ENCODE data around the gene TRIO. TPM values are rescaled to one million over a fixed set of nuclear protein-coding genes. Genes with fewer than 3 reads are reported as not detected.

The TRIO gene
- polyA plus RNA-seq, 4 donors: 92.8 to 122 (median 116) TPM

DNA sequence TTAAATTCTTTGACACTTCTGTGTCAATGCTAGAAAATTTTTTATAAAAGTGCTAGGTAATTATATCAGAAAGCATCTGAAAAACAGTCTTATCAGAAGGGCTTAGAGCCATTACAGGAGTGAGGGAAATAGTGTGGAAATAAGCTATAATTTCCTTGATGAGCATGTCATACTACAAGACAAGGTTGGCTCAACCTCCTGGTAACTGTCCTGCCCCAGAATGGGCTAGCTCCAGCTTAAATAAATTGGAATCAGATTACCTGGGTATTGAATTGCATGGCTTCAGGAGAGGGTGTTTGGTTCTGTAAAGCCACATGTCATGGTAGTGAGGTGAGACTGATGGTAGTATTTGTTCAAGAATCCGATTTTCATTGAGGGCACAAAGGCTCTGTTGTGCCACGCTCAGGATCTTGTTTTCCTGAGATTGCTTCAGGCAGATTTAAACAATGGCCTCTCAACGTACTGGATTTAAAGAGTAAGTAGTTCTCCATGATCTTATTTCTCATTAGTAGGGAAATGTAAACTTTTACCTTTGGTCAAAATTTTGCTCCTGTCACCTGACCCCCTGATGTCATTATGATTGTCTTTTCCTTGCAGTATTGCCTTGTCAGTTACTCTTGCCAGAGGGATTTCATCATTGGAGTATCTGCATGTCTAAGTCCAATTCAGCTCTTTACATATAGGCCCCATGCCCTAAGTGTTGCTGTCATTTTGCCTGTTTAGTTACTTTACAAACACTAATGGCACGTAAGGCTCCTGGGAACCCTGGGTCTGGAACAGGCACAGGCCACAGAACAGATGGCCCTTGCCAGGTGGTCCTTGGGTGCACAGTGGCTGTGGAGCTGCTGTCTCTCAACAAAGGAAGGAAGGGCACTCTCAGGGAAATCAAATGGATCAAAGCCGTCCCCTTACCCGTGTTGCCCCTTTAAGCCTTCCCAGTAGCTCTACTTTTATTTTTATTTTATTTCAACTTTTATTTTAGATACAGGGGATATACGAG, 21.3 kb downstream of the TRIO start:
- DNase-seq (ENCODE audit: low read depth in 4 of 4, low spot score in 2 of 4): no peak

DNA sequence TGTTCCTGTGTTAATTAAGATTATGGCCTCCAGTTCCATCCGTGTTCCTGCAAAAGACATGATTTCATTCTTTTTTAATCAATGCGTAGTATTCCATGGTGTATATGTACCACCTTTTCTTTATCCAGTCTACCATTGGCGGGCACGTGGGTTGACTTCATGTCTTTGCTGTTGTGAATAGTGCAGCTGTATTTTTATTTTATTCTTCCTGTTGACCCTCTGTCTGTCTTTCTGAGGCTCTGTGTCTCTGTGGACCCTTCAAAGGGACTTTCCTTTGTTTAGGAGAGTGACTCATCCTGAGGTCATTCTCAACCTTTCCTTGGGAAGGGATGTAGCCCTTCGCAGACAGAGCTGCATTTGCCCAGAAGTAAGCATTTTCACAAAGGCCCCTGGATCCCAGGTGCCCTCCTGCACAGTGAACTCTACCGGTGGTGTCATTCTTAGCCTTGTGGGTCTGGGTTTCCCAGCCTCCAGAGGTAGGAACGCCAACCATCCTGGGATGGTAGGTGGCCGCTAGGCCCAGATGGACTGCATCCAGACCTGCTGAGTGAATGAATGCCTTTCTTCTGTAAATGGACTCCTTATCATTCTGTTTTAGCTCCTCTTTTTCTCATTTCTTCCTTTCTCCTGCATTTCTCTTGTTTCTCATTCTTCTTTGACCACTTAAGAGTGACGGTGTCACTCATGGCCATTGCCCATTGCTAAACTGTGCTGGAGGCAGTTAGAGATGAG, 22.4 kb downstream of the TRIO start:
- no peak for DNase-seq (ENCODE audit: low read depth in 4 of 4, low spot score in 2 of 4)

DNA sequence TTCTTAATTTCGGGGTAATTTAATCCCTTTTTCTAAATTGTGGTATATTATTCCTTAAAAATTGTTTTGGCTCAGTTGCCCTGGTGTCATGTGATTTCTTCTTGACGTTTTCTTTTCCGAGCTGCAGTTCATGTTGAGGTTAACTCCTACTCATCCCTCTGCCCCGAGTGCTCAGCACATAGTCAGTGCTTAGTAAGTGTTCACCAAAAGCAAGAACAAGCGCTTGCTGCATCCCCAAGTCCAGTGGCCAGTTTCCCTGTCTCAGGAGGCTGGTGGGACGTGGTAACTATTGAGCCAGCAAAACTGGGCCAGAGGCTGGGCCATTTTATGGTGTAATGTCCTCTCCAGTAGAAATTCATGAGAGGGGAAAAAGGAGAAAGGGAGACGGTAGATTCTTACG, 23.3 kb downstream of the TRIO start:
- no peak for DNase-seq (ENCODE audit: low read depth in 4 of 4, low spot score in 2 of 4)

DNA sequence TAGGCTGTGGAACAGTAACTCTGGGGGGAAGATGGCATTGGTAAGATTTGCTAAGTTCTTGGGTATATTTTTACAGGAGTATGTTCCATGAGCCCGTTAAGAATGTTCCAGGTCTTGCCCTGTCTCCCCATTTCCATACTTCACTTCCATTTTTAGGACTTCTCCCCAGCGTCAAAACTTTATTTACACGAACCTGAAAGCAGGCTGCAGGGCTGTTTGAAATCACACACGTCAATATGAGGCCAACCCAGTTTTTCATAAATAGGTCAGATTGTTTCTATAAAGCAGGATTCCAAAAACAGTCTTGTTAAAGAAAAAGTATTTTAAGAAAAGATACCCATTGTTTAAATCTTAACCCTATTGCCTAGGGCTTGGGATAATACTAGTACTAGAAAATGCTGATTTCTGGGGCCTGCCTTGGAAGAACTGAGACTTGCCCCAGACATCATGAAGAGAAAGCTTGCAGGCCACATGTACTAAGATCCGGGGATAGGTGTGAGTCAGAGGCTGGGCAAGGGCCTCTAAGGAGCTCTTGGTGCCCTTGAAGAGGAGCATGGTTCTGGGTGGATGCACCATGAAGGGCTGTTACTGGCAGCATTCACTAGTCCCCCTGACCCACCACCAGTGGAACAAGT, 24.2 kb downstream of the TRIO start:
- no peak for DNase-seq (ENCODE audit: low read depth in 4 of 4, low spot score in 2 of 4)

DNA sequence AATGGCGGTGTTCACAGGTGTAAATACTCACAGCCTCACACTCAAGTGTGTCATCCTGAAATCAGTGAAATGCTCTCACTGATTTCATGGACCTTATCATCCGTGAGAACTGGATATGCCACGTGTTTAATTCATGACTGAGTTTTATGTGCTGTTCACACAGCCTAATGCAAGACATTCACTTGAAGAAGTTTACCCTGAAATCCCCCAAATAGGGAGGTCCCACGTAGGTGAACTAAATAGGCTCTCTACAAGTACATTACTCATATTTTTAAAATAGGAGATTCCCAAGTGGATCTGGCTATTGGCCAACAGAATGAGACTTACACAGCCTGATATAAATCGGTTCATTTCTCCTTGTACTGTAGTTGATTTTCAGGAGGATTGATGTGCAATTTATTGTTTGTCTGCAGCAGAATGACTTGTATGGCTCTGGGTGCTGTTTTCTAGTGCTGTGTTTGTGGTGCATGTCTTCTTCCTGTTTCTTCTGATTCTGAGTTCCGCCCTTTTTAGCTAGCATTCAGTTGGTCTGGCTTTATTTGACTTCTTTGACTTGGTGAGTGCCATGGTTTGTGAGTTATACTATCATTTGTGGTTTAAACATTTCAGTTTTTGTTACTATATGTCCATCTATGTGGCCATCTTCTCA, 25.1 kb downstream of the TRIO start:
- DNase-seq (ENCODE audit: low read depth in 4 of 4, low spot score in 2 of 4): no peak

DNA sequence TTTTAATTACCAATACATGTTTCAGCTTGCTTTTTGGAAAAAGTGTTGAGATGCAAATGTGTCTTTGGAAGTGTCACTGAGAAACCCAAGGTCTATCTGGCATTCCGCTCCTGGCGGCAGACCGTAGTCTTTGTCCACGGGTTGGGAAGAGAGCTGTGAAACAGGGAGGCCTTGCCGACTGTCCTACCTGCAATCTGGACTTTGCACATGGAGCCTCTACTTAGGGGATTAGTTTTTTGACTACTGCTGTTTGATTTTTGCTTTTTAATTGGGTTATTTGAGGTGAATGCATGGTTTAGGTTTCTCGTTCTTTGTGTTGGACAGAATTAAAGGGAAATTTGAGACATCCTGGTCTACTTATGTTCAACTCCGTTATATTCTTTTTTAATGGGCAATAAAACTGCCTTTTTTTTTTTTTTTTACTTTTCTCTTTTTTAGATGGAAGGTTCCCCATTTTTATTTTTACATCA, 25.7 kb downstream of the TRIO start:
- no peak for DNase-seq (ENCODE audit: low read depth in 4 of 4, low spot score in 2 of 4)

DNA sequence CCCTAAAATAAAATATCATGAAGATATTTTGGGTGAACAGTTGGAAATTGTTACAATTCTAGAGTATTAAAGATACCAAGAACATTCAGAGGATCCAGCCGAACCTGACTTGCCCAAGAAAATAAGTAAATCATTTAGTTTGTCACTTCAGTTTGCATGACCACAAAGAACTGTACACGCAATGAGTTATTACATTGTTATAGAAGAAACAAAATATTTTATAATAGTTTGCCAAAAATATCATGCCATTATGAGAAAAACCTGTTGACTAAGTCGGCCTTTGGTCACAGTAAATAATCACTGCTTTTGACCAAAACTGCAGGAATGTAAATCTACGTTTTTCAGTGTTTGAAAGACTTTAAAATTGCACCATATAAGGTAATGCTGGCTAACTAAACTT, 27.9 kb downstream of the TRIO start:
- DNase-seq (ENCODE audit: low read depth in 4 of 4, low spot score in 2 of 4): no peak

DNA sequence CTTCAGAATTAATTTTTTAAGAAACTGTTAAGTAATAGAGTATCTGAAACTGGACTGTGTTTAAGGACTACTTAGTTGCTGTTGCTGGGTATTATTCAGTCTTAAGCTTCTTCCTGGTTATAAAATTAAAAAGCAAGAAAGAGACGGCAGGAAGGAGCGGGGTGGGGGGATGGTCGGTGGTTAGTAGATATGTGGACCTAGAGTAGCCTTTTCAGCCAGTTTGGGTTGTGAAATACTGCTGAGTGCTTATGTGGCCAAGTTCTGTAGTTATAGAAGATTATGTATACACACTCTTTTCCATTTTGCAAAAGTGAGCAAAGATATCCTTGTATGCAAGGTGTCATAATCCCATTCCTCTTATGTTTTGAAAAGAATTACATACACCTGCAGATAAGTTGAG, 28.5 kb downstream of the TRIO start:
- no peak for DNase-seq (ENCODE audit: low read depth in 4 of 4, low spot score in 2 of 4)

DNA sequence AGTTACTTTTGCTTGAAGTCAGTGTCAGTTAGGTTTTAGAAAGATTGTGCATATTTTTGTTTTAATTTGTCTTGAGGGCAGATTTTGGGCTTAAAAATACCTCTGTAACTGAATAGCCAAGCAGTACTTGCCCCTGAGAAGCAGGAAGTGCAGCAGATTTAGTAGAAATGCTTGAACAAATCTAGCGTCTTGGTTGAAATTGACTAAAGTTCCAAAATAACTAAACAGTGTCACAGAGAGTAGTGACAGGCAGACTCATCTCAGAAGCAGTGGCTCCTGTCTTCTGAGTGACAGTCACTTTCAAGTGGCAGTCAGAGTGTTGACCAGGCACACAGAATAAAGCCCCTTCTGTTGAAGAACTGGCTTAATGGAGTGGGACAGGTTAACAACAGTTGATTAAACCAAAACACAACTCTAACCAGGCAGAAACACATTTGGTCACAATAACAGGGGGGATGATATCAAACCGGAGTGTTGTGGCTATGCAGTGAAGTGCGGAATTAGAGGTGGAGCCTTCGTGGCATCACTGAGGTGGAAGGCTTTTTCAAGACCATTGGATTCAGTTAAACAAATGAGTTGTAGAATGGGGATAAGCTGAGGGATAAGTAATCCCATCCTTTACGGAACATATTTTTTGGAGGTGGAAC, 29.1 kb downstream of the TRIO start:
- DNase-seq (ENCODE audit: low read depth in 4 of 4, low spot score in 2 of 4): no peak

DNA sequence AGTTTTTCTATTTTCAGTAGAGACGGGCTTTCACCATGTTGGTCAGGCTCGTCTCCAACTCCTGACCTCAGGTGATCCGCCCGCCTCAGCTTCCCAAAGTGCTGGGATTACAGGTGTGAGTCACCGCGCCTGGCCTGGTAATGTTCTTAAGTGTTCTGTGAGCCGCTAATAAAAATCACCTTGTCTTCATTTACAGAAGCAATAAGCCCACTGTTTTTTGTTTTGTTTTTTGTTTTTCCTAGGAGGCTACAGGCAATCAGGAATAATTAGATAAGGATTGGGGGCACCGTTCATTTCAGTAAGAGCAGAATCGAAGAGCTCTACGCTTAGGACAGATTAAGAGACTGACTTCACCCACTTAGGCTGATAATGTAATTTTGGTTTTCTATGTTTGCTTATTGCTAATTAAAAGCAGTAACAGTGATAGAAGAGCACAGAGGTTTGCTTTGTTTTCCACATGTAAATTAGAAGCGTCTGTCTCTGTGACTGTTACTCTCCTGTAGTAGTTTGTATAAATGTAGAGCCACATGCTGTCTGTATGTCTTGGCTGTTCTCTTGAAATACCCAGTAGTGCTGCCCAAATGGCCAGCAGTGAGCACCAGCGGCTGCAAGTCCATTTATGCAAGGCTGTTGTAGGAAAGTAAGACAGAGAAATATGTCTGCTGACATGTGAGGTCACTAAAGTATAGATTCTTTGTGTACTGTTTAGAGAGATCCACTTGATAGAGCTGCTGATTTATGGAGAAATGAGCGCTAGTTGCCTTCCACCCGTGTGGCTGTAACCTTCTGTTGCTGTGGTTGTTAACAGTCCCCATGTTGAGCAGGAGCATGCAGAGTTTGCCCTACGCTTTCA, 30.5 kb downstream of the TRIO start:
- no peak for DNase-seq (ENCODE audit: low read depth in 4 of 4, low spot score in 2 of 4)

DNA sequence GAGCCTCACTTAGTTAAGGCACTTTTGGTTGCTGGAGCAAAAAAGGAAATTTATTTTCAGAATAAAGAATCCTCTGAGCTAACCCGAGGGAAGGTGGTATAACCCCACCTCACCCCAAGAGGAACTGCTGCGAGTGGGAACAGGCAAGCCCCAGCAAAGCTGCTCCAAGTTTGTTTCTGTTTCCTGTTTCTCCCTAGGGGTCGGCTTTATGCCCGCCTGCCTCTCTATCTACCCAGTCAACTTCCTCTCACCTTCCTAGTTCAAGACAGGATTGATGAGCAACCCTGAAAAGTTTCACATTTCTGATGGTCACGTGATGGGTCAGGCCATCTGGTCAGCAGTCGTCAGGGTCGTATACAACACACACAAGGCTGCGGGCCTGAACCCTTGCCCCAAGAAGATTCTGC, 31.1 kb downstream of the TRIO start:
- DNase-seq (ENCODE audit: low read depth in 4 of 4, low spot score in 2 of 4): no peak

DNA sequence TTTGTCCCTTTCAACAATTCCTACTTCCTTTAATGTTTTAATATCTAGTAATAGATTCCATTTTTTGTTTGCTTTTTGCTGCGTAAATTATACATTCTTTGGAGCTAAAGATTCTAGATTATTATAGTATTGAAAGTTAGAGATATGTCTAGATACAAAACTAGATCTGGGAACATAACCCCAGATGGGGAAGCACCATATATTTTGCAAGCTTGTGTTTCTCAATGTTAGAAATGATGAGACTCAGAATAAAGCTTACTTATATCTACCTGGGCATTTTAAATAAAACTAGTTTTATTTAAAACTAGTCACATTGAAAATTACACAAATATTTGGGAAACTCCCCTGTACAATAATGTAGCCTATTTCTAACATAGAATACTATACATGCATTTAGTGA, 32.2 kb downstream of the TRIO start:
- DNase-seq (ENCODE audit: low read depth in 4 of 4, low spot score in 2 of 4): no peak

DNA sequence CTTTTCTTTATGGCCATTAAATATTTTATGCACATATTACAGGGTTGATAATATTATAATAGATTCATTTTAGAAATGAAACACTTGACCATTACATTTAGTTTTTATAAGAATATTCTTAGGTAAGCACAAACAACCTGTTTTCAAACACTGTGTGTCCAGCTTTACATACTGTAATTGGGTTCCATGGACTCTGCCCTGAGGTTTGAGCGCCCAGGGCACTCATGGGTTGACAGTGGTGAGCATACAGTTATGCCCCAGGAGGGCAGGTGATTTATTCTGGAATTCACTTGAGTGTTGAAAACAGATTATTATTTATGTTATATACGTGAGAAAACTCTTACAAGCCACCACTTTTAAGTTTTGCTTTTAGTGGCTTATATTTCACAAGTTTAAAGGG, 33.7 kb downstream of the TRIO start:
- no peak for DNase-seq (ENCODE audit: low read depth in 4 of 4, low spot score in 2 of 4)

DNA sequence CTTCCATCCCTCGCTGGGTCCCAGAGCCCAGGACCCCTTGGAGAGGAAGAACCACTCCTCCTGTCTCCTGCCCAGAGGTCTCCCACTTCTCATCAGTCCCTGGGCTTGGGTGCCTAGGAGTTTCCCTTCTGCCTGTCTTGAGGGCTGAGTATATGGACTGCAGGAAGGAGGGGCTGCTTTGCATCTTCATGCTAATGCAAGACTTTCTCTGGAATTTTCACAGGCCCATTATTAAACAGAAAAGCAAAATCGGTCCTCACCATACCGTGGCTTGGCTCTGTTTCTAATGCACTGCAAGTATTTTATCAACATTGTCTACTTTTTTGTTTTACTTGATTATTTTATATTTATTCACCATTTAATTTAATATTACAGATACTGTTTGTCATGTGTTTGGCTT, 34.5 kb downstream of the TRIO start:
- no peak for DNase-seq (ENCODE audit: low read depth in 4 of 4, low spot score in 2 of 4)

DNA sequence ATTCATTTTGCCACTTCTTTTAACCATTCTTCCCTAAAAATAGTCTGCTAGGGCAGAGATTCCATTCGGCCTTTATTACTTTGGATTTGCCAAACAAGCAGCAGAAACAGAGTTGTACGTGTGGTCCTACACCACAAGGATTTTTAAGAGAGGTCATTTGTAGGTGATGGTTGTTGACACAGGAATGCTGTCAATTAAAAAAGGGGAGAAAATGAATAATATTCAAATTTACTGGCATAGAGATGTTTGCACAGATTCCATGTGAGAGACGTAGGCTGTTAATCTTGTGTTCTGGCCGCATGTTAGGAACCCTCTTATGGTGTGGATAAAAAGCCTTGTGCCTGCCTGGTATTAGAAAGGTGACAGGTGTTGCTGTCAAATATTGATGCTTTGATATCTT, 34.9 kb downstream of the TRIO start:
- no peak for DNase-seq (ENCODE audit: low read depth in 4 of 4, low spot score in 2 of 4)

DNA sequence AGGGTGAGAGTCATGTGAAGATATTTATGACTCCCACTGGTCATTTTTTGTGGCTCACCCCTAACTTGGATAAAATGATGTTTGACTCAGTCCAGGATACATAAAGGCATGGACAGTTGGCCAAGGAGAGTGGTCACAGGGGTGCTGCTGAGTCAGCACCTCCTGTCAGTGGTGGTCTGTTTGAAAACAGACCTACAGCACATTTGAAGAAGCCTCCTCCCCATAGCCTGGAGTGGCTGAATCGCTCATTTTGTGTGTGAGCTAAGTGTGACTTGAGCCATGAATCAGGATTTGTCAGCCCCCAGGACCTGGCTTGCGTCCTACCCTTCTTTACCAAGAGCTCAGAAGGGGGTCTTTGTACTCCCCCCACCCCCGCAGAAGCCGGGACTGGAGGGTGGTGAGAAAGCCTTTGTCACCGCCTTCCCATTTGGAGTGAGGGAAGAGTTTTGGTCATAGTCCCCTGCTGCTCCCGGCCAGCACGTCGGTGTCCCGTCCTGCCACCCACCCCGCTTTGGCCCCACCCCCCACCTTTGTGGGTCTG, 35.6 kb downstream of the TRIO start:
- no peak for DNase-seq (ENCODE audit: low read depth in 4 of 4, low spot score in 2 of 4)

DNA sequence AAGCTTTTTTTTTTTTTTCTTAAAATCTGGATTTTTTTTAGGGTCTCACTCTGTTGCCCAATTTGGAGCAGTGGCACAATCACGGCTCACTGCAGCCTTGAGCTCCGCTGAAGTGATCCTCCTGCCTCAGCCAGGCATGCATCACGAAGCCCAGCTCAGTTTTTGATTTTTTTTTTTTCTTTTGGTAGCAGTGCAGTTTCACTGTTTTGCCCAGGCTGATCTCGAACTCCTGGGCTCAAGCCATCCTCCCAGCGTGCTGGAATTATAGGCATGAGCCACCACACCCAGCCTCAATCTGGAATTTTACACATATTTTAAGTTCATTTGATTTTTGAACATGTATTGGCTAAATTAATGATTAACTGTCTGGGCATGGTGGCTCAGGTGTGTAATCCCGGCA, 36.3 kb downstream of the TRIO start:
- no peak for DNase-seq (ENCODE audit: low read depth in 4 of 4, low spot score in 2 of 4)

DNA sequence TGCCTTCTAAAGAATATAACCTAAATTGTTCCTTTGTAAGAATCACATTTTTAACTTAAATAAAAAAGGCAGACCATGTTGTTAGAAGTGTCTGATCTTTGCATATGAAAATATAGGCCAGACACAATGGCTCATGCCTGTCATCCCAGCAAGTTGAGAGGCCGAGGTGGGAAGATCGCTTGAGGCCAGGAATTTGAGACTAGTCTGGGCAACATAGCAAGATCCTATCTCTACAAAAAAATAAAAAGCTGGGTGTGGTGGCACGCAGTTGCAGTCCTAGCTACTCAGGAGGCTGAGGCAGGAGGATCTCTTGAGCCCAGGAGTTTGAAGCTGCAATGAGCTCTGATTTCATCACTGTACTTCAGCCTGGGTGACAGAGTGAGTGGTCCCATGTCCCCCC, 37.3 kb downstream of the TRIO start:
- no peak for DNase-seq (ENCODE audit: low read depth in 4 of 4, low spot score in 2 of 4)
